HepG2 (cell line): ENCODE measurements around the gene BSG. TPM values are rescaled to one million over a fixed set of nuclear protein-coding genes. Genes with fewer than 3 reads are reported as not detected.
A peak's percentile ranks its signal among the peaks of the same experiment; 100 is the strongest.

Experiments
- ADNP ChIP-seq: sonication (generic); formaldehyde crosslinking; IDR thresholded peaks from 2 replicates; pipeline ENCODE4 v1.4.0; 2020; ENCODE audit warnings: missing genetic modification reagents
- ATF7-NPFF ChIP-seq: sonication (generic); formaldehyde crosslinking; IDR thresholded peaks from 2 replicates; pipeline ENCODE4 v1.8.1; 2023; ENCODE audit warnings: mild to moderate bottlenecking, low read depth, missing genetic modification reagents, moderate library complexity
- CBFB ChIP-seq: sonication (generic); formaldehyde crosslinking; IDR thresholded peaks from 2 replicates; pipeline ENCODE4 v1.4.0; 2020; ENCODE audit warnings: missing genetic modification reagents
- DBP ChIP-seq: sonication (generic); formaldehyde crosslinking; IDR thresholded peaks from 2 replicates; pipeline ENCODE4 v1.4.0; 2020; ENCODE audit warnings: missing genetic modification reagents; ENCODE audit errors: not compliant biosample characterization
- HMGA1 ChIP-seq: sonication (generic); formaldehyde crosslinking; conservative IDR thresholded peaks from 2 replicates; pipeline ENCODE4 v1.4.0; 2020; ENCODE audit warnings: missing genetic modification reagents
- KLF9 ChIP-seq: IDR thresholded peaks from 2 replicates; pipeline ENCODE4 v1.6.1; 2016; ENCODE audit warnings: low read depth
- PHF8 ChIP-seq: sonication (generic); formaldehyde crosslinking; IDR thresholded peaks from 2 replicates; pipeline ENCODE4 v1.5.0; 2020; ENCODE audit warnings: missing genetic modification reagents
- SMARCC2 ChIP-seq: fragments of 450-650 bp; IDR thresholded peaks from 2 replicates; pipeline ENCODE4 v1.6.1; 2017; ENCODE audit warnings: antibody characterized with exemption, mild to moderate bottlenecking
- SP5 ChIP-seq: IDR thresholded peaks from 2 replicates; pipeline ENCODE4 v1.6.1; 2016; ENCODE audit warnings: low read depth, borderline replicate concordance
- SRSF9 ChIP-seq: fragments of 200-400 bp; formaldehyde crosslinking; IDR thresholded peaks from 2 replicates; pipeline ENCODE4 v1.6.1; 2018; ENCODE audit warnings: borderline replicate concordance, mild to moderate bottlenecking, low read depth, low read length; ENCODE audit not compliant: insufficient read depth, poor library complexity, severe bottlenecking
- TAF15 ChIP-seq: fragments of 200-400 bp; formaldehyde crosslinking; IDR thresholded peaks from one replicate; pipeline ENCODE4 v1.6.1; 2018; ENCODE audit warnings: mild to moderate bottlenecking, low read depth, low read length; ENCODE audit not compliant: poor library complexity, severe bottlenecking
- THAP9 ChIP-seq: sonication (generic); formaldehyde crosslinking; IDR thresholded peaks from 2 replicates; pipeline ENCODE4; 2020; ENCODE audit warnings: missing genetic modification reagents, mild to moderate bottlenecking, borderline replicate concordance
- ZBTB39 ChIP-seq: sonication (generic); formaldehyde crosslinking; IDR thresholded peaks from 2 replicates; pipeline ENCODE4 v1.5.0; 2020; ENCODE audit warnings: missing genetic modification reagents
- ZFX ChIP-seq: sonication (generic); formaldehyde crosslinking; IDR thresholded peaks from 2 replicates; pipeline ENCODE4 v1.4.0; 2020; ENCODE audit warnings: mild to moderate bottlenecking, low read depth, missing genetic modification reagents, moderate library complexity
- ZHX1 ChIP-seq: sonication (generic); formaldehyde crosslinking; IDR thresholded peaks from 2 replicates; pipeline ENCODE4 v1.8.1; 2022; ENCODE audit warnings: low read depth, mild to moderate bottlenecking, missing genetic modification reagents
- ZNF224 ChIP-seq: sonication (generic); formaldehyde crosslinking; IDR thresholded peaks from 2 replicates; pipeline ENCODE4 v1.5.0; 2020; ENCODE audit warnings: mild to moderate bottlenecking, missing genetic modification reagents
- ZNF292 ChIP-seq: sonication (generic); formaldehyde crosslinking; IDR thresholded peaks from 2 replicates; pipeline ENCODE4 v1.8.1; 2022; ENCODE audit warnings: mild to moderate bottlenecking, low read depth, missing genetic modification reagents, borderline replicate concordance
- ZNF567 ChIP-seq: sonication (generic); formaldehyde crosslinking; IDR thresholded peaks from 2 replicates; pipeline ENCODE4 v1.8.1; 2023; ENCODE audit warnings: mild to moderate bottlenecking, missing genetic modification reagents, borderline replicate concordance
- ZSCAN31 ChIP-seq: sonication (generic); formaldehyde crosslinking; IDR thresholded peaks from 2 replicates; pipeline ENCODE4 v1.5.0; 2020; ENCODE audit warnings: low read depth, mild to moderate bottlenecking, missing genetic modification reagents
- ZZZ3 ChIP-seq: sonication (generic); formaldehyde crosslinking; IDR thresholded peaks from 2 replicates; pipeline ENCODE4 v1.4.0; 2020; ENCODE audit warnings: missing genetic modification reagents, mild to moderate bottlenecking, borderline replicate concordance
- polyA plus RNA-seq, 8 experiments: library from polyadenylated mRNA; depleted of rRNA in 3 of 8; stranded (reverse) in 7 of 8; unstranded in 1 of 8; fragments of >200 nt; fragmentation: Illumina TruSeq in 4 of 8; extraction: Trizol in 4 of 8; gene quantifications; 2 replicates each; pipeline versions ENCODE4 v1.2.1 to v1.2.3, GENCODE V29; 2011 to 2016; ENCODE audit warnings: low read depth in 4 of 8, missing spikeins in 1 of 8, mixed read lengths in 1 of 8; ENCODE audit not compliant: insufficient read depth in 1 of 8
- total RNA-seq, 5 experiments: library from RNA; depleted of rRNA; stranded (reverse); fragments of >200 nt; fragmentation: Illumina TruSeq; extraction: Trizol; gene quantifications; 2 replicates each; pipeline ENCODE4 v1.2.3, GENCODE V29; 2016; ENCODE audit warnings: low read depth in 1 of 5

The BSG gene
- total and polyA plus RNA-seq, 2 of the 13 experiments (the other 11 are each of a cell fraction or from before 2014, with no cell fraction given): 309 to 754 TPM

- TF ChIP-seq ZBTB39 (no peak), TAF15 (no peak), DBP (CRISPR knock-in tag) (peak; percentile 66), CBFB (CRISPR knock-in tag) (0 out of 2 replicates have a peak, but pooled peaks have one; percentile 25), ZSCAN31 (0 out of 2 replicates have a peak, but pooled peaks have one; percentile 32), KLF9 (CRISPR knock-in tag) (no peak), ZNF292 (CRISPR knock-in tag) (no peak), PHF8 (CRISPR knock-in tag) (no peak), ZFX (no peak), ATF7-NPFF (CRISPR knock-in tag) (peak; percentile 68; the same call in 1 of the 2 replicates), SMARCC2 (no peak), HMGA1 (CRISPR knock-in tag) (no peak), ADNP (CRISPR knock-in tag) (no peak), SRSF9 (no peak), ZHX1 (CRISPR knock-in tag) (no peak), ZNF567 (CRISPR knock-in tag) (no peak), ZZZ3 (CRISPR knock-in tag) (no peak), ZNF224 (CRISPR knock-in tag) (no peak), THAP9 (CRISPR knock-in tag) (no peak), SP5 (CRISPR knock-in tag) (no peak)
These were observed 18.9 kb downstream of the BSG start (continued) for GRCh38 chr19:591099-591958.
